Peyer's patch (tissue), 4 donors: ENCODE measurements around the gene VPS8. TPM values are rescaled to one million over a fixed set of nuclear protein-coding genes. Genes with fewer than 3 reads are reported as not detected.

Experiments
- DNase-seq, 3 donors: peaks; one replicate each; pipeline ENCODE4 v3.0.0-alpha.2; 2017 to 2019
- H3K27ac ChIP-seq, 4 donors: fragments of 200-600 bp; sonication (generic); one replicate each; pipeline ENCODE4 v1.5.1; 2016 to 2019
- H3K27me3 ChIP-seq, 2 donors: fragments of 200-600 bp; sonication (generic); one replicate each; pipeline ENCODE4 v1.5.1; 2019
- H3K36me3 ChIP-seq, 3 donors: fragments of 200-600 bp; sonication (generic); one replicate each; pipeline ENCODE4 v1.5.1; 2016 to 2019
- H3K4me1 ChIP-seq, 4 donors: fragments of 200-600 bp; sonication (generic); one replicate each; pipeline ENCODE4 v1.5.1; 2016 to 2019
- H3K4me3 ChIP-seq, 4 donors: fragments of 200-600 bp; sonication (generic); 1 replicate in 3 of 4; 2 replicates in 1 of 4; pipeline ENCODE4 v1.5.1; 2016 to 2019; ENCODE audit warnings: mild to moderate bottlenecking in 1 of 4
- H3K9me3 ChIP-seq, 4 donors: fragments of 200-600 bp; sonication (generic); one replicate each; pipeline ENCODE4 v1.5.1; 2016 to 2019; ENCODE audit warnings: mild to moderate bottlenecking in 1 of 4
- CTCF ChIP-seq, 6 experiments: fragments of 450-650 bp in 4 of 6; fragments of 200-600 bp in 2 of 6; sonication (generic) in 1 of 6; IDR thresholded peaks; one replicate each; pipeline ENCODE4 v1.5.1; 2017 to 2019; ENCODE audit warnings: antibody characterized with exemption in 6 of 6, mild to moderate bottlenecking in 3 of 6, moderate library complexity in 1 of 6
- POLR2A ChIP-seq, 2 donors: fragments of 450-650 bp; IDR thresholded peaks; one replicate each; pipeline ENCODE4 v1.5.1; 2017; ENCODE audit warnings: antibody characterized with exemption in 2 of 2, mild to moderate bottlenecking in 2 of 2, moderate library complexity in 2 of 2
- total RNA-seq, 4 donors: library from RNA; depleted of rRNA; stranded (reverse); fragments of >200 nt; gene quantifications; one replicate each; pipeline ENCODE4 v1.1.0, GENCODE V29; 2016

Gene VPS8
- total RNA-seq, 4 donors from 2014 or later: 49.7 to 109 (median 74.3) TPM

GRCh38 chr3:184815046-184815930, 3.3 kb downstream of the VPS8 start:
- TF ChIP-seq POLR2A (IDR thresholded peaks at IDR 0.05) (no peak), CTCF (IDR thresholded peaks at IDR 0.05) (no peak)
- DNase-seq: no peak
- no peak overlapping the region for H3K27ac ChIP-seq

GRCh38 chr3:184816614-184817013, 4.6 kb downstream of the VPS8 start:
- Histone ChIP-seq H3K27me3 (no peaks in the 10 kb centered on the region), H3K36me3 (no peaks in the 10 kb centered on the region), H3K9me3 (no peaks in the 10 kb centered on the region), H3K27ac (no peak overlapping the region), H3K4me3 (no peak overlapping the region), H3K4me1 (peaks cover 0 to 10% (median 6%) of the 10 kb centered on the region in 4 donors)
- DNase-seq: no peak
- TF ChIP-seq CTCF (IDR thresholded peaks at IDR 0.05): no peak

More at GRCh38 chr3:184815046-184815930, 3.3 kb downstream of the VPS8 start:
- Histone ChIP-seq H3K27me3 (no peaks in the 10 kb centered on the region), H3K4me3 (no peak overlapping the region), H3K4me1 (peaks cover 0 to 10% (median 6%) of the 10 kb centered on the region in 4 donors), H3K36me3 (no peaks in the 10 kb centered on the region), H3K9me3 (no peaks in the 10 kb centered on the region)

- Histone ChIP-seq H3K4me1 (no peaks in the 10 kb centered on the region), H3K36me3 (no peaks in the 10 kb centered on the region), H3K27ac (no peak overlapping the region), H3K9me3 (no peaks in the 10 kb centered on the region), H3K27me3 (no peaks in the 10 kb centered on the region), H3K4me3 (no peak overlapping the region)
- no peak for DNase-seq
- TF ChIP-seq CTCF (IDR thresholded peaks at IDR 0.05) (no peak), POLR2A (IDR thresholded peaks at IDR 0.05) (no peak)
These were observed 8.6 kb downstream of the VPS8 start for GRCh38 chr3:184820525-184820924.

- DNase-seq: no peak
These were observed 9.1 kb downstream of the VPS8 start for GRCh38 chr3:184821034-184821433.

GRCh38 chr3:184822081-184822480, 10.1 kb downstream of the VPS8 start:
- Histone ChIP-seq H3K27ac (no peak overlapping the region), H3K4me3 (no peak overlapping the region), H3K9me3 (no peaks in the 10 kb centered on the region), H3K4me1 (no peaks in the 10 kb centered on the region), H3K27me3 (no peaks in the 10 kb centered on the region), H3K36me3 (no peaks in the 10 kb centered on the region)
- TF ChIP-seq POLR2A (IDR thresholded peaks at IDR 0.05) (no peak), CTCF (IDR thresholded peaks at IDR 0.05) (no peak)
- DNase-seq: no peak

More at GRCh38 chr3:184821034-184821433, 9.1 kb downstream of the VPS8 start:
- TF ChIP-seq POLR2A (IDR thresholded peaks at IDR 0.05) (no peak), CTCF (IDR thresholded peaks at IDR 0.05) (no peak)
- Histone ChIP-seq H3K9me3 (no peaks in the 10 kb centered on the region), H3K27me3 (no peaks in the 10 kb centered on the region), H3K27ac (no peak overlapping the region), H3K4me3 (no peak overlapping the region), H3K4me1 (no peaks in the 10 kb centered on the region), H3K36me3 (no peaks in the 10 kb centered on the region)
